Keratinocyte (primary cell): ENCODE measurements around the gene ATAD3A.

ENCODE experiments used
- EZH2 ChIP-seq: IDR thresholded peaks from one replicate; pipeline ENCODE4 v1.6.1; 2012; ENCODE audit warnings: inconsistent platforms, mild to moderate bottlenecking, low read length, moderate library complexity
- TF ChIP-seq, protein P1 (sequence below), 3 experiments: IDR thresholded peaks in 1 of 3; conservative IDR thresholded peaks in 1 of 3; optimal IDR thresholded peaks in 1 of 3; 2 replicates in 2 of 3; 3 replicates in 1 of 3; pipeline versions ENCODE3 to v1.5.1; 2011; ENCODE audit warnings: low read length in 3 of 3, mild to moderate bottlenecking in 3 of 3, moderate library complexity in 2 of 3, control low read depth in 1 of 3, inconsistent platforms in 1 of 3; ENCODE audit not compliant: insufficient read depth in 2 of 3; ENCODE audit errors: extremely low read depth in 1 of 3

DNA sequence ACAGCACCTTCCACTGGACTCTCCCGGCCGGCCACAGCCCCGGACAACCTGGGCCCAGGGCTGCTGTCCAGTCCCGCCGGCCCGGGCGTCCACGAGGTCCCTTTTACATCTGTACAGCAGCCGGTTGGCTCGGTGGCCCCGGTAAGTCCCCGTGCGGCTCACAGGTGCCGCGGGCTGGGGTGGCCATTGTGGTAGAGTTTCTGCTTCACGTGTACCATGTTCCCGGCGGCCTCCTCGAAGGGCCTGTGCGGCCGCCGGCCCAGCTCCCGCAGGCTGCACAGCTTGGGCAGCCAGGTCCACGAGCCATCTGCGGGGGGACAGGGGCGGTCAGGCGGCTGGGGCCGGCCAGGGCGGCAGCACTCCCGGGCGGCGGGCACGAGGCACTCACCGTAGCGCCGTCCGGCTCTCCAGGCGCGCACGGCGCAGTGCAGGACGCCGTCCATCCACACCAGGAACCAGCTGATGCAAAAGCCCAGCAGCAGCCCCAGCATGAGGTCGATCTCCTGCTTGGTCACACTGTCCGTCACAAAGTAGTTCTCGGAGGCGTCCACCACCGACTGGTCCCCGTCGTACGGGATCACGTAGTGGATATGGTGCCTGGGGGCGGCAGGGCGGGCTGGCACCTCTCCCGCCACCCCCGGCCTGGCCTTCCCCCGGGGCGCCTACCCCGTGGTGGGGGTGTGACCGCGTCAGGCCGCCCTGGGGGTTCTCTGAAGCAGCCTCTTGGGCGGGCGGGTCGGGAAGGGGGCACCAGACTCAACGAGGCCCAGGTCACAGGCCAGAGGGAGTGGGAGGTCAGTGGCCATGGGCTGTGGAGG is 23.4 kb downstream of the ATAD3A start:
- TF ChIP-seq EZH2, result no peak
- TF ChIP-seq, protein P1, sequence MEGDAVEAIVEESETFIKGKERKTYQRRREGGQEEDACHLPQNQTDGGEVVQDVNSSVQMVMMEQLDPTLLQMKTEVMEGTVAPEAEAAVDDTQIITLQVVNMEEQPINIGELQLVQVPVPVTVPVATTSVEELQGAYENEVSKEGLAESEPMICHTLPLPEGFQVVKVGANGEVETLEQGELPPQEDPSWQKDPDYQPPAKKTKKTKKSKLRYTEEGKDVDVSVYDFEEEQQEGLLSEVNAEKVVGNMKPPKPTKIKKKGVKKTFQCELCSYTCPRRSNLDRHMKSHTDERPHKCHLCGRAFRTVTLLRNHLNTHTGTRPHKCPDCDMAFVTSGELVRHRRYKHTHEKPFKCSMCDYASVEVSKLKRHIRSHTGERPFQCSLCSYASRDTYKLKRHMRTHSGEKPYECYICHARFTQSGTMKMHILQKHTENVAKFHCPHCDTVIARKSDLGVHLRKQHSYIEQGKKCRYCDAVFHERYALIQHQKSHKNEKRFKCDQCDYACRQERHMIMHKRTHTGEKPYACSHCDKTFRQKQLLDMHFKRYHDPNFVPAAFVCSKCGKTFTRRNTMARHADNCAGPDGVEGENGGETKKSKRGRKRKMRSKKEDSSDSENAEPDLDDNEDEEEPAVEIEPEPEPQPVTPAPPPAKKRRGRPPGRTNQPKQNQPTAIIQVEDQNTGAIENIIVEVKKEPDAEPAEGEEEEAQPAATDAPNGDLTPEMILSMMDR (optimal IDR thresholded peaks at IDR 0.05 in 1 of 3, IDR thresholded peaks at IDR 0.05 in 1 of 3, conservative IDR thresholded peaks at IDR 0.05 in 1 of 3; ENCODE audit: extremely low read depth in 1 of 3, insufficient read depth in 2 of 3, low read length in 3 of 3), result no peak
